Erythroblast (primary cell): ENCODE results near the gene RABL2B.
"Not testable (repeated sequence)": the region's sequence is repeated elsewhere in the genome, so short reads cannot be mapped to it uniquely, and the experiment has no call there.

Experiments
- GATA1 ChIP-seq: IDR thresholded peaks from 2 replicates; pipeline ENCODE4 v1.6.1; 2011; ENCODE audit warnings: low read depth, mild to moderate bottlenecking, control low read depth, low read length, moderate library complexity
- POLR2A ChIP-seq: IDR thresholded peaks from 2 replicates; pipeline ENCODE4 v1.6.1; 2011; ENCODE audit warnings: mild to moderate bottlenecking, low read length

- not testable (repeated sequence) for TF ChIP-seq POLR2A, GATA1
Measured at GRCh38 chr22:50755251-50755650, 28.2 kb downstream of the RABL2B start.
